GM10266 (cell line): ENCODE results near the gene CARMIL3.

Source experiments
- DNase-seq: peaks from one replicate; pipeline ENCODE4 v3.0.0; 2012; ENCODE audit errors: extremely low spot score
- CTCF ChIP-seq: IDR thresholded peaks from 2 replicates; pipeline ENCODE4 v1.5.1; 2012; ENCODE audit warnings: mild to moderate bottlenecking, low read depth; ENCODE audit not compliant: control insufficient read depth, insufficient read depth; ENCODE audit errors: missing control alignments

The CARMIL3 gene

GRCh38 chr14:24060984-24061913, 9.4 kb downstream of the CARMIL3 start:
- no peak for TF ChIP-seq CTCF
- DNase-seq = no peak

- no peak for TF ChIP-seq CTCF
- no peak for DNase-seq
Measured at GRCh38 chr14:24062216-24062980, 10.6 kb downstream of the CARMIL3 start.

GRCh38 chr14:24063263-24063836, 11.5 kb downstream of the CARMIL3 start:
- TF ChIP-seq CTCF = no peak

GRCh38 chr14:24064091-24064795, 12.4 kb downstream of the CARMIL3 start:
- DNase-seq = no peak

More at GRCh38 chr14:24063263-24063836, 11.5 kb downstream of the CARMIL3 start:
- no peak for DNase-seq

GRCh38 chr14:24064856-24065255, 13.0 kb downstream of the CARMIL3 start:
- TF ChIP-seq CTCF = no peak
- DNase-seq = no peak

More at GRCh38 chr14:24064091-24064795, 12.4 kb downstream of the CARMIL3 start:
- TF ChIP-seq CTCF = no peak

- no peak for DNase-seq
- TF ChIP-seq CTCF = no peak
Measured at GRCh38 chr14:24065408-24065807, 13.6 kb downstream of the CARMIL3 start.
